OCI-LY7 (cell line): ENCODE results near the gene SORCS3.

Experiments
- CTCF ChIP-seq: fragments of 200-600 bp; sonication (generic); conservative IDR thresholded peaks from 2 replicates; pipeline ENCODE4 v1.5.1; 2014; ENCODE audit warnings: mild to moderate bottlenecking, antibody characterized with exemption, low read length, moderate library complexity, mixed read lengths
- EZH2phosphoT487 ChIP-seq: fragments of 200-600 bp; sonication (generic); IDR thresholded peaks from 2 replicates; pipeline ENCODE4 v1.6.1; 2018; ENCODE audit warnings: low read depth, borderline replicate concordance, mild to moderate bottlenecking, mixed run types, antibody characterized with exemption, low read length, moderate library complexity, mixed read lengths

- no peak for TF ChIP-seq CTCF
- no peak for TF ChIP-seq EZH2phosphoT487
These were observed 49.9 kb downstream of the SORCS3 start for GRCh38 chr10:104690959-104691358.
